Caco-2 (cell line): Measurements from ENCODE around the gene PRKCQ. TPM values are rescaled to one million over a fixed set of nuclear protein-coding genes. Genes with fewer than 3 reads are reported as not detected.

ENCODE experiments used
- BruUV-seq: library from RNA; stranded (reverse); fragments of 400-500 nt; replicated peaks from 2 replicates; lab custom pipeline; 2021; lab: Mats Ljungman, UMichigan
- CTCF ChIA-PET: fragments of 300-600 bp; sonication (Branson Sonifier 250); formaldehyde crosslinking; loops from one replicate; lab custom pipeline; 2022; ENCODE audit warnings: antibody characterized with exemption; lab: Charles Lee
- POLR2A ChIA-PET: fragments of 300-600 bp; sonication (Branson Sonifier 250); formaldehyde crosslinking; loops from one replicate; lab custom pipeline; 2022; ENCODE audit warnings: antibody characterized with exemption; lab: Charles Lee
- DNase-seq, 2 experiments: peaks; one replicate each; pipeline versions ENCODE4 v3.0.0 to v3.0.0-alpha.2; 2020 to 2022
- H3K27me3 ChIP-seq: replicated peaks from 2 replicates; pipeline ENCODE4 v1.6.0; 2011; ENCODE audit warnings: low read length; ENCODE audit not compliant: control insufficient read depth, insufficient read depth
- H3K36me3 ChIP-seq: 2 replicates; pipeline ENCODE4 v1.5.1; 2011; ENCODE audit warnings: low read length; ENCODE audit not compliant: control insufficient read depth, insufficient read depth
- H3K4me1 ChIP-seq: fragments of 250-450 bp; sonication (Bioruptor Pico); 2 replicates; pipeline ENCODE4 v1.5.1; 2020; ENCODE audit warnings: mild to moderate bottlenecking
- H3K4me3 ChIP-seq: 2 replicates; pipeline ENCODE4 v1.5.1; 2011; ENCODE audit warnings: low read depth, mild to moderate bottlenecking, control low read depth, low read length
- H3K9me3 ChIP-seq: fragments of 250-450 bp; sonication (Bioruptor Pico); 2 replicates; pipeline ENCODE4 v1.5.1; 2020; ENCODE audit warnings: mild to moderate bottlenecking, moderate library complexity
- H3K27ac Mint-ChIP-seq: one replicate; pipeline ENCODE4 v1.8.0; 2022; ENCODE audit warnings: mixed read lengths; ENCODE audit not compliant: unreplicated experiment
- H3K27me3 Mint-ChIP-seq: one replicate; pipeline ENCODE4 v1.8.0; 2022; ENCODE audit warnings: mixed read lengths; ENCODE audit not compliant: insufficient read depth, unreplicated experiment
- H3K36me3 Mint-ChIP-seq: one replicate; pipeline ENCODE4 v1.8.0; 2022; ENCODE audit warnings: mild to moderate bottlenecking, mixed read lengths; ENCODE audit not compliant: insufficient read depth, unreplicated experiment
- H3K4me1 Mint-ChIP-seq: one replicate; pipeline ENCODE4 v1.8.0; 2022; ENCODE audit warnings: low read depth, mixed read lengths; ENCODE audit not compliant: unreplicated experiment
- H3K4me3 Mint-ChIP-seq: one replicate; pipeline ENCODE4 v1.8.0; 2022; ENCODE audit warnings: mild to moderate bottlenecking, moderate library complexity, mixed read lengths; ENCODE audit not compliant: unreplicated experiment
- H3K9me3 Mint-ChIP-seq: one replicate; pipeline ENCODE4 v1.8.0; 2022; ENCODE audit warnings: mixed read lengths; ENCODE audit not compliant: unreplicated experiment
- intact Hi-C: fragments of 100-400 bp; cut with micrococcal nuclease; formaldehyde crosslinking; loops from one replicate; pipeline ENCODE4 v1.10.0; 2022; ENCODE audit not compliant: unreplicated experiment
- total RNA-seq: library from RNA; stranded (reverse); gene quantifications from 2 replicates; pipeline ENCODE4 v1.2.3, GENCODE V29; 2022
- TF ChIP-seq, protein P1 (sequence below), 2 experiments: fragments of 200-600 bp in 1 of 2; IDR thresholded peaks; 1 replicate in 1 of 2; 2 replicates in 1 of 2; pipeline versions ENCODE4 v1.5.1 to v1.8.0; 2011 to 2022; ENCODE audit warnings: antibody characterized with exemption in 1 of 2, control low read depth in 1 of 2, inconsistent platforms in 1 of 2, low read depth in 1 of 2, low read length in 1 of 2, mild to moderate bottlenecking in 1 of 2, moderate library complexity in 1 of 2; ENCODE audit not compliant: insufficient read depth in 1 of 2, severe bottlenecking in 1 of 2, unreplicated experiment in 1 of 2

The PRKCQ gene
- total RNA-seq, 1 experiment from 2014 or later: 2.4 TPM

DNA sequence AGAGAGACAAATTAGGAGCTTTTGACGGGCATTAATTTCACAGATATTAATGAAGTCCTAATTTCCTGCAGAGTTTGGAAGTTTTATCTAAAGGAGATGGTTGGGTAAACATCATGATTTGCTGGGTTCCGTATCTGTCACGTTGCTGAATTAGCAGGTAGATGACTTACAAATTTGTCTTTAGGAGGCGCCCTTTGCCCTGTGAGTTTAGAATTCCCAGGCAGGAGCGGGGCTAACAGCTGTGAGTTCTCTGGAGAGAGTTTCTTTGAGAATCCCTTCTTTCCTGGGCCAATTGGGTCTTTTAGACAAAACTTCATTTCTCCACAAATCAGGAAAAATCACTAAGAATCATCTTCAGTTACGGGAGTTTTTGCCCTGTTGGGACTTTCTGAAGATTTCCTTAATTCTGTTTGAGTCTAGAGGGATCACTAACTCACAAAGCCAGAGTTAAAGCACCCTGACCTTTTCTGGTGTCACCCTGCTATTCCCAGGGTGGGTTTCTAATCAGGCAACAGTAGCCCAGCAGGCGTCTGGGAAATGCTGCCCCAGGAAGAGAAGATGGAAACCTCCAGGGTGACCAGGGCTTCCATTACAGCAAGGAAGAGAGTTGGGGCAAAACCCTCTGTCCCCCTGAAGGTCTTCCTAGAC lies 63.7 kb downstream of the PRKCQ start:
- H3K9me3 Mint-ChIP-seq: peaks cover 1% of the 10 kb centered on the region
- no peak overlapping the region for H3K27ac Mint-ChIP-seq

DNA sequence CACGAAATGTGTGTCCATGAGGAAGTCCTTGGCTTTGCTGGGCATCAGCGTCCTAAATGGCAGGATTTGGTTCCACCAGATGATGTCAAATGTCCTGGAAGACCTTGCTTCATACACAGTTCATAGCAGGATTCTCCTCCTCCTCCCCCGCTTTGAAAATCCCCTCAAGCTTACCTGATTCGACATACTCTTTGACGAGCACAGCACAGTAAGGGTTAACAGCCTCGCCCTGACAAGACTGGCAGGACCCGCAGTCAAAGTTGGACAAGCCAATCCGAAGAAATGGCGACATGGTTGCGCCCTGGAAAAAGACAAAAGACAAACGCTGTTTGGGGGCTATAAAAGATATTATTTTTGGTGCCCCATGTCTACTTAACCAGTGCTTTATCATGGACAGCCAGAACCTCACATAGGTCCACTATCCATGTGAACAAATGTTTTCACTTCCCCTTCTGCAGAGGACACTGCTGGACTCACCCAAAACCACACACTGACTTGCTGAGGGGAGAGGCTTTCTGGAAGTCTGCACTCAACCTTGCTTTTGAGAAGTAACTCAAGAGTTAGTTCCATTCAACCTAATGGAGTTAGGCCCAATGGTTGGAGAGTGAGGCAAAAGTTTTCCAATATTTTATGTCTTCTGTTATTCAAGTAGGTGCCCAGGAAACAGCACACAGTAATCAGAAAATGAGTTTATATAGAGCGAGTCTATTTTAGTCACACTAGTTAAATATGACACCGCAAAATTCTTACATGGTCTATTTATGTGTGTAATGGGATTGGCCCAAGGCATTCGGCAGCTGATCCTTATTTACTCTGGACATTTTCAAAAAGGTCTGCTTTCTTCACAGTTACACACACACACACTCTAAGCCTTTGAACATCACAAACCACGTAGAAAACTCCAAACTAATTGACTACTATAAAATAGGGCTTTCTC lies 65.0 kb downstream of the PRKCQ start:
- H3K4me1 Mint-ChIP-seq: no peaks in the 10 kb centered on the region
- ChIA-PET POLR2A (no interaction called here), CTCF (no interaction called here)
- DNase-seq: no peak
- no peak overlapping the region for H3K4me3 Mint-ChIP-seq
- H3K9me3 Mint-ChIP-seq: peaks cover 11% of the 10 kb centered on the region
- Histone ChIP-seq H3K4me3 (no peak overlapping the region), H3K4me1 (no peaks in the 10 kb centered on the region), H3K27me3 (no peaks in the 10 kb centered on the region), H3K36me3 (no peaks in the 10 kb centered on the region), H3K9me3 (no peaks in the 10 kb centered on the region)
- intact Hi-C loops: no loop called here
- BruUV-seq: no TSS peak
- no peak overlapping the region for H3K27ac Mint-ChIP-seq
- no peaks in the 10 kb centered on the region for H3K36me3 Mint-ChIP-seq
- TF ChIP-seq, protein P1, sequence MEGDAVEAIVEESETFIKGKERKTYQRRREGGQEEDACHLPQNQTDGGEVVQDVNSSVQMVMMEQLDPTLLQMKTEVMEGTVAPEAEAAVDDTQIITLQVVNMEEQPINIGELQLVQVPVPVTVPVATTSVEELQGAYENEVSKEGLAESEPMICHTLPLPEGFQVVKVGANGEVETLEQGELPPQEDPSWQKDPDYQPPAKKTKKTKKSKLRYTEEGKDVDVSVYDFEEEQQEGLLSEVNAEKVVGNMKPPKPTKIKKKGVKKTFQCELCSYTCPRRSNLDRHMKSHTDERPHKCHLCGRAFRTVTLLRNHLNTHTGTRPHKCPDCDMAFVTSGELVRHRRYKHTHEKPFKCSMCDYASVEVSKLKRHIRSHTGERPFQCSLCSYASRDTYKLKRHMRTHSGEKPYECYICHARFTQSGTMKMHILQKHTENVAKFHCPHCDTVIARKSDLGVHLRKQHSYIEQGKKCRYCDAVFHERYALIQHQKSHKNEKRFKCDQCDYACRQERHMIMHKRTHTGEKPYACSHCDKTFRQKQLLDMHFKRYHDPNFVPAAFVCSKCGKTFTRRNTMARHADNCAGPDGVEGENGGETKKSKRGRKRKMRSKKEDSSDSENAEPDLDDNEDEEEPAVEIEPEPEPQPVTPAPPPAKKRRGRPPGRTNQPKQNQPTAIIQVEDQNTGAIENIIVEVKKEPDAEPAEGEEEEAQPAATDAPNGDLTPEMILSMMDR (IDR thresholded peaks at IDR 0.05; ENCODE audit: insufficient read depth in 1 of 2, low read depth in 1 of 2, low read length in 1 of 2, severe bottlenecking in 1 of 2, unreplicated experiment in 1 of 2): no peak
- H3K27me3 Mint-ChIP-seq: peaks cover 12% of the 10 kb centered on the region

More for the DNA sequence above, 63.7 kb downstream of the PRKCQ start:
- Mint-ChIP-seq H3K4me1 (no peaks in the 10 kb centered on the region), H3K36me3 (no peaks in the 10 kb centered on the region), H3K27me3 (peaks cover 17% of the 10 kb centered on the region), H3K4me3 (no peak overlapping the region)
- ChIA-PET CTCF (no interaction called here), POLR2A (no interaction called here)
- TF ChIP-seq, protein P1 (IDR thresholded peaks at IDR 0.05; ENCODE audit: insufficient read depth in 1 of 2, low read depth in 1 of 2, low read length in 1 of 2, severe bottlenecking in 1 of 2, unreplicated experiment in 1 of 2): no peak
- Histone ChIP-seq H3K36me3 (no peaks in the 10 kb centered on the region), H3K27me3 (no peaks in the 10 kb centered on the region), H3K4me3 (no peak overlapping the region), H3K4me1 (no peaks in the 10 kb centered on the region), H3K9me3 (no peaks in the 10 kb centered on the region)
- no TSS peak for BruUV-seq
- DNase-seq: no peak
- intact Hi-C loops: no loop called here

DNA sequence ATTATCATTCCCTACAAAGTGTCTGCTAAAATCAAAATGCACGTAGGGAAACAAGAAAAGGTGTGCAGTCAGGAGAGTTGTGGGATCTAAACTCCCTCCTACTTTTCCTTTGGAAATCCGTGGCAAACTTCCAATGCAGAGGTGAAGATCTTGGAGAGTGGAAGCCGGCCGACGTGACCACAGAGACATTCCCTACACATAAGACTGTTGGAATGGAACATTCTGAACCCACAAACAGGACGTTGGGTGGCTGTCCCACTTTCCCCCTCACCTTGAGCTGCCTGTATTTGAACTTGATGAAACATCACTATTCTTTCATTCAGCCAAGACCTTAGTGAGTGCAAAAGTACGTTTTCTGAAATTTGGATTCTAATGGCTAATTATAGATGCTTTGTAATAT lies 65.9 kb downstream of the PRKCQ start:
- TF ChIP-seq, protein P1 (IDR thresholded peaks at IDR 0.05; ENCODE audit: insufficient read depth in 1 of 2, low read depth in 1 of 2, low read length in 1 of 2, severe bottlenecking in 1 of 2, unreplicated experiment in 1 of 2): no peak
- no peaks in the 10 kb centered on the region for H3K4me1 Mint-ChIP-seq
- H3K9me3 ChIP-seq: no peaks in the 10 kb centered on the region
- CTCF ChIA-PET: no interaction called here
- H3K27me3 ChIP-seq: no peaks in the 10 kb centered on the region
- BruUV-seq: no TSS peak
- intact Hi-C loops: no loop called here
- H3K4me3 ChIP-seq: no peak overlapping the region
- DNase-seq: no peak
- peaks cover 11% of the 10 kb centered on the region for H3K9me3 Mint-ChIP-seq
- peaks cover 9% of the 10 kb centered on the region for H3K27me3 Mint-ChIP-seq
- H3K36me3 Mint-ChIP-seq: no peaks in the 10 kb centered on the region
- no peaks in the 10 kb centered on the region for H3K36me3 ChIP-seq
- POLR2A ChIA-PET: no interaction called here
- H3K4me1 ChIP-seq: no peaks in the 10 kb centered on the region
- no peak overlapping the region for H3K4me3 Mint-ChIP-seq
- no peak overlapping the region for H3K27ac Mint-ChIP-seq
